GM12892 (cell line): ENCODE measurements around the gene PLD6.

Experiments
- POLR2A ChIP-seq: IDR thresholded peaks from 2 replicates; pipeline ENCODE4 v1.6.1; 2011; ENCODE audit warnings: low read depth, low read length, control low read depth
- TAF1 ChIP-seq: IDR thresholded peaks from 2 replicates; pipeline ENCODE4 v1.6.1; 2011; ENCODE audit warnings: low read depth, mild to moderate bottlenecking, control low read depth, low read length, borderline replicate concordance

GRCh38 chr17:17186551-17187505 is 19.3 kb downstream of the PLD6 start:
- TF ChIP-seq TAF1 (no peak), POLR2A (no peak)
